Ramos (cell line): Measurements from ENCODE around the gene BIRC7.

Source experiments
- in situ Hi-C: fragments of 300-500 bp; cut with MboI; formaldehyde crosslinking; loops from one replicate; pipeline ENCODE4 v1.14.3; 2022; ENCODE audit warnings: low sequenced_read_pairs; ENCODE audit not compliant: unreplicated experiment

Gene BIRC7

DNA sequence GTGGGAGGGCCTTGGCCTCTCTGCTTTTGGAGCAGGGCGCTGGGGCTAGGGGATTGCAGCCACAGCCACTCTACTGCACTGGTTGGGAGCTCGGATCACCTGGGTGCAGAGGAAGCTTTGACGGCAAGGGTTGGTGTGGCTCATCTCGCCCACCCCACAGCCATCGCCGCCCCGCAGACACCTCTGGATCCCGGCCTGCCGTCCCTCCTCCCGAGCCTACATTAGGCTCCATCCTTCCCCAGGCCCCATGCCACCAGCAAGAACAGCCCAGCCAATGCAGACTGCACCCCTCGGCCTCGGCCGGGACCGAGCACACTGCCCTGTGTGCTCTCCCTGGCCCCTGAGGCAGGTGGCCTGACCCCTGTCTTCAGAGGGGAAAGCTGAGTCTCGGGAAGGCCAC, 24.8 kb downstream of the BIRC7 start:
- in situ Hi-C loops: no loop called here

GRCh38 chr20:63261060-63261794, 25.5 kb downstream of the BIRC7 start:
- in situ Hi-C loops: no loop called here

DNA sequence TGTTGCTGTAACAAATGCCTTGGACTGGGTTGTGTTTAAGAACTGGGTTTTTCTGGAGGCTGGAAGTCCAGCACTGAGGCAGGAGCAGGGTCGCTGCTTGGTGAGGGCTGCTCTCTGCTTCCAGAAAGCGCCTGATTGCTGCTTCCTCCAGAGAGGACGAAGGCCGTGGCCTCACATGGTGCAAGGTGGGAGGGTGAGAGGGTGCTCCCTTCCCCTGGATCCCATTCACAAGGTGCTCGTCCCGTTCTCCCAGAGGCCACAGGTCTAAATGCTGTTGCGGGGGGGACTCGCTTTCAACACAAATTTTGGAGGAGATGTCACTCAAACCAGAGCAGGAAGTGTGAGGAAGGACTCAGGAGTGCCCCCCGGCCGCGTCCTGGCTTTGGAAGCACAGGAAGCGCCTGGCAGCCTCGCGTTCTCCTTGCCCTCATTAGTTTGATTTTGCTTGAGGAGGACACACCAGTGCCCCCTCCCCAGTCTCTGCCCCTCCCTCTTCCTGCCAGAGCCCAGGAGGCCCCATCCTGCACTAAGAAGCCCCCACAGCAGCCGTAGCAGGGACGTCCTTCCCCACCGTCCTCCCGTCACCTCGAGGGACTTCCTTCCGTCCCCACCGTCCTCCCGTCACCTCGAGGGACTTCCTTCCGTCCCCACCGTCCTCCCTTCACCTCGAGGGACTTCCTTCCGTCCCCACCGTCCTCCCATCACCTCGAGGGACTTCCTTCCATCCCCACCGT, 26.3 kb downstream of the BIRC7 start:
- in situ Hi-C loops: no loop called here

DNA sequence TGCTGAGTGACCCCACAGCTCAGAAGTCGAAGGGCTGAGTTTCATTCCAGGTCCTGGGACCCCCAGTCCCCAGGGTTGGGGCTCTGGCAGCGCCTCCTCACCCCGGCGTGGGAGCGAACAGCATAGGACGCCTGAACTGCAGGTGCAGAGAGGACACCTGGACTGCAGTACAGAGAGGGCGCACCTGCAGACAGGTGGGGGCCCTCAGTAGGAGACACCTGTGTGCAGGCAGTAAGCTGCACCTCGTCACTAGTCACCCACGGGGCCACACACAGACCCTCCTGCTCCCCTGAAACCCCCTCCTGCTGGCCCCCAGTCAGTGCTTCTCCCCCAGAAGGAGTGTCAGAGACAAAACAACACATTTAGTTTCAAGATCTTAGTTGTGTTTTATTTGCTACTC, 27.1 kb downstream of the BIRC7 start:
- in situ Hi-C loops: no loop called here

DNA sequence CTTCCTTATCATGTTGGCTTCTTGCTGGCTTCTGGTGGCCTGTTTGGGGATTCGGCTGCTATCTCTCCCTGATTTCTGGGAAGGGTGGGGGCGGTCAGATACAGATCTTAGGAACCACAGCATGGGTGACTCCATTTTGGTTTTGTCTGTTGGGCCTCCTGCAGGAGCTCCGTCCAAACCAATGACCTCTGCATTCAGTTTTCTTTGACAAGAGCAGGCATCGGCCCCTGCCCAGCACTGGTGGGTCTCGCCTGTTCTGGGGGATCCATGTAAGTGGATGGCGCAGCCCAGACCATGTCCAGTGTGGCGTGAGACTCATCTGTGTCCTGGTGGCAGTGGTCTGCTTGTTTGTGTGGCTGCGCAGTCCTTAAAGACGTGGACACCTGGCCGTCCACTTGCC, 28.3 kb downstream of the BIRC7 start:
- in situ Hi-C loops: no loop called here

DNA sequence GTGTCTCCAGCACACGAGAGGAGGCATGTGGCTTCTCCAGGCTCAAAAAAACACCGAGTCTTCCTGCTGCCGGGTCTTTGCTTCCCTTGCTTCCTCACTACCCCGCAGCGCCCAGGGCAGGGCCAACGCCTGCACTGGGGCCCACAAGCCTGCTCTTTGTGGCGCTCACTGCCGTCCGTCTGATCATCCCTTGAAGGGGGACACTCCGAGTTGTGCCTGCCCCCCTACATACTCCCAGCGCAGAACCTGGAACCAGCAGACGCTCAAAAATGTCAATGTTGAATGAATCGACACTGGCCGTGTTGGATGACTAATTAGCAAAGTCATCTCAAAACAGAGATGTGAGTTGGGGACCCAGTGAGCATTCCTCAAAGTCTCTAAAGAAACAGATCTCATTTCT, 28.8 kb downstream of the BIRC7 start:
- in situ Hi-C loops: no loop called here

- in situ Hi-C loops: no loop called here
Measured at GRCh38 chr20:63265891-63266515, 30.3 kb downstream of the BIRC7 start.

DNA sequence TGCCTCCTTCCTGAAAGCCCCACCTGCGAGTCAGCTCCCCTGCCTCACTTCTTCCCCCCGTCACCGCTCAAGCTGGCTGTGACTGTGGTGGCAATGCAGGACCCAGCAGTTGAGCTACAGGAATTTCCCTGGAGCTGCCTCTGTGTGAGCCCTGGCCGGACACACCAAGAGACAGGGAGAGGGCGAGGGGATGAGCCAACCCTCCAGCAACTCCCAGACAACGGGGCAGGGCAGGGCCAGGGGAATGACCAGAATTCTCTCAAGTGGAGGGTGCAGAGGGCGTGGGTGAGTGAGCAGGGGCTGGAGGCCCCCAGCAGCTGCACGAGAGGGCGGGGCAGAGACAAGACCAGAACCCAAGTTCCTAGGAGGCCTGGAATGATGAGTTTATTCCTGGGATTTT, 32.0 kb downstream of the BIRC7 start:
- in situ Hi-C loops: no loop called here

- in situ Hi-C loops: no loop called here
Measured at GRCh38 chr20:63268256-63268655, 32.6 kb downstream of the BIRC7 start.

- in situ Hi-C loops: no loop called here
Measured at GRCh38 chr20:63268671-63269439, 33.1 kb downstream of the BIRC7 start.

GRCh38 chr20:63269724-63270123, 34.0 kb downstream of the BIRC7 start:
- in situ Hi-C loops: no loop called here

- in situ Hi-C loops: no loop called here
Measured at GRCh38 chr20:63270606-63271325, 35.1 kb downstream of the BIRC7 start.

DNA sequence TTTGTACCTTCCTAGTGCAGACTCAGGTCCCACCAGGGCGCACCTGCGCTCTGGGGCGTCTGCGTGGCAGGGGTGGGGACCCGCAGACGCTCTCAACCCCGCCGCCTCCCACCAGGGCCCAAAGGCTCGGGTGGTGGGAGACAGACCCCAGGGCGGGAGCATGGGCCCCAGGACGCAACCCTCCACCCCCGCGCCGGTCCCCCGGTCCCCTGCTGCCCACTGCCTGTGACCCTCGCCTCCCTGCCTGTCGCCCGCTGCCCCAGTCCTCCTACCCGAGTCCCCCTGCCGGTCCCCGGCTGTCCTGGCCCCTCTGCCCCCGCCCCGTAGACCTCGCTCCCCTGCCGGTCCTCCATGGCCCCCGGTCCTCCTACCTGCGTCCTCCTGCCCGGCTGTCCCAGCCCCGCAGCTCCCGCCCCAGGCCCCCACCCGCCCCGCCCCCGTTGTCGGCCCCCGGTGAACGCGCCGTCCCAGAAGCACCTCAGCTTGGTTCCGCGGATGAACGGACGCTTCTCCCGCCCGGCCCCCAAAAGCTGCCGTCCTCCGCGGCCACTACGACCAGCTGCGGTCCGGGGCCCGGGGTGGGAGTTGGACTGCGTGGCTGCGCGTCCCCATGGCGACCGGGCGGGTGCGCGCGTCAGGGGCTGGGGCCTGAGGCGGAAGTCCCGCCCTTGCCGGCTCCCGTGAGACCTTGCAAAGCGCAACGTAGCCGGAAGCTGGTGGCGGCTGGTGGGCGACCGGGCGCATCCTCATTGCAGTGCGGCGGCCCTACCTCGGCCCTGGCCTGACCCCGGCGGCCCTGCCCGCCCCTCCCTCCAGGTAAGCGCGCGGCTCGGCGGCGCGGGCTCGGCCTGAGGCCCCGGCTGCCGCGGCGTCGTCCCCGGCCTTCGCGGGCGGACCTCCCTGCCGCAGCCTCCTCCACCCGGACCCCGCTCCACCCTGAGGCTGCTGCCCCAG, 36.7 kb downstream of the BIRC7 start, which contains the start of gene ARFGAP1:
ARFGAP1 (plus strand) TSS at position 709 of the 954 bp plus-strand sequence. CDS start 2,768 bp downstream, outside the sequence.
- in situ Hi-C loops: no loop called here

DNA sequence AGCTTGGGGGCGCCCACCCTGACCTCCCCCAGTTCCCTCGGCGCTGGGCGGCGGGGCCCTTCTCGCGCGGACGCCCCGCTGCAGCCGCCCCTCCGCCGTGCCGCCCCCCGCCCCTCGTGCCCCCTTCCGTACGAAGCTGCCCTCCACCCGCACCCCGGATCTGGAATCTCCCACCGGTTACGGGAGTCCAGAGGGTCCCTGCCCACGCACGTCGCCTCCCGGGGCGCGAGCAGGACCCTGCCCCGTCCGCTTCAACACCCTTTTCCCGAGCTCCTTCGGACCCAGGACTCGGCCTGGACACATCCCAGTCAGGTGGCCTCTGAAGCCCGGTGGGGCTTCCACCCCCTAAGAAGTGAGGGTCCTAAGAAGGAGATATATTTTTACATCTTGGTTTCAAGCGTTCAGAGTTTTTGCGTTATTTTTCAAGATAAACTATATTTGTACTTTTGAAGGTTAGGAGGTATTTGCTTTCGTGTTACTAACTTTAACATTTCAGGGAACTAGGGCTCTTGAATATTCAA, 37.4 kb downstream of the BIRC7 start:
- in situ Hi-C loops: no loop called here

GRCh38 chr20:63273635-63274380, 38.1 kb downstream of the BIRC7 start:
- in situ Hi-C loops: no loop called here

DNA sequence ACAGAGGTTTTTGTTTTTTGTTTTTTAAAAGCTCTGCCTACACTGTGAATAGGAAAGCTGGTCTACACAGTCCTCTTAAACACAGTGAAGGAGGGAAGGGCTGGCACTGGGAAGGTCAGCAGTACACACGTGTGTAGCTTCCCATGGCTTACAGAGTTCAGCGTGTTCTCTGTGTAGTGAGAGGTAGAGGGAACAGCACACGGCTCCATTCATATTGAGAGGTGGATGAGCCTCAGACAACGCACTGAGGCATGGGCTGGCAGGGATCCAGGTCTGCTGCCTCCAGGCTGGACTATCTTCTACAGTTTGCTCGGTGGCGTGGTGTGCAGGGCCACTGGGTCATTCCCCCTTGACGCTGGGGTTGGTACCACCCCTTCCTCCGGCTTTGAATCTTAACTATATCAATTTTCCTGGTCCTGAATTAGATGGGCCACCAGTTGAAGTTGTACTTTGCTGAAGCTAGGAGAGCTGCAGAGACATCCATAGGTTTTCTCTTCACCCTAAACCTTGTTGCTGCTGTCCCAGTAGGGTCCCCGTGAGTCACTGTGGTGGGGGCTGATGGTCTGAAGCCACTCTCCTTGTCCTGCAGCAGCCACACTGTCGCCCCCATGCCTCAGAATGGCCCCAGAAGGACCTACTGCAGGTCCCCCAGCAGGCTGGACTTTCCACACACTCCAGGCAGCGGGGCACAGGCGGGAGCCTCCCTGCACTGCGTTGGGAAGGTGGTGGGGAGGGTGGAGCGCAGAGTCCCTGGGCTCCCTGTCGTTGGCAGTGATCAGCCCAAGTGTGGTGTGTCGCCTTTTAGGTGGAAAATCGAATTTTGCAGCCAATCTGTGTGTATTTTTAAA, 38.9 kb downstream of the BIRC7 start:
- in situ Hi-C loops: no loop called here

- in situ Hi-C loops: no loop called here
Measured at GRCh38 chr20:63275825-63276224, 40.1 kb downstream of the BIRC7 start.
